Upper lobe of right lung (tissue), 1 donor: ENCODE data around the gene JUNB. TPM values are rescaled to one million over a fixed set of nuclear protein-coding genes. Genes with fewer than 3 reads are reported as not detected.

Experiments used
- ATAC-seq: fragments of 200-7000 bp; cut with Tn5 transposase; one replicate; pipeline ENCODE4 v1.9.1; 2020; ENCODE audit warnings: mild to moderate bottlenecking, moderate library complexity
- DNase-seq: peaks from one replicate; pipeline ENCODE4 v3.0.0-alpha.2; 2020
- H3K27ac ChIP-seq: fragments of 200-600 bp; one replicate; pipeline ENCODE4 v1.8.0; 2022
- H3K27me3 ChIP-seq: fragments of 200-600 bp; one replicate; pipeline ENCODE4 v1.8.0; 2022; ENCODE audit warnings: mild to moderate bottlenecking
- H3K36me3 ChIP-seq: fragments of 200-600 bp; one replicate; pipeline ENCODE4 v1.8.0; 2022
- H3K4me1 ChIP-seq: fragments of 200-600 bp; one replicate; pipeline ENCODE4 v1.8.0; 2022
- H3K4me3 ChIP-seq: fragments of 200-600 bp; one replicate; pipeline ENCODE4 v1.8.0; 2022; ENCODE audit warnings: mild to moderate bottlenecking
- H3K9me3 ChIP-seq: fragments of 200-600 bp; one replicate; pipeline ENCODE4 v1.8.0; 2022
- CTCF ChIP-seq: fragments of 200-600 bp; IDR thresholded peaks from one replicate; pipeline ENCODE4 v1.8.0; 2022; ENCODE audit warnings: antibody characterized with exemption
- intact Hi-C: fragments of 100-400 bp; cut with DNase I; formaldehyde crosslinking; loops from one replicate; pipeline ENCODE4 v1.11.0; 2022
- long read RNA-seq: library from polyadenylated mRNA; unstranded; transcript quantifications from one replicate; pipeline ENCODE4 v2.0.0, GENCODE V29; 2021
- total RNA-seq: library from RNA; stranded (reverse); fragmentation: NEBNext Ultra II Directional; extraction: Animal tissue kit (Norgen Biotek cat#: 25700); gene quantifications from one replicate; pipeline ENCODE4 v1.2.1, GENCODE V29; 2021
- donor health status: DM: no; HTN: yes; CAD: no; lungs with severe emphysema.

Gene JUNB
- total RNA-seq: 174 TPM
- long read RNA-seq, transcript JUNB-201 (1 exons, 1,820 nt): major isoform, 564 of 564 reads
- long read RNA-seq, partial matches to known transcripts: 0 of 564 reads
- long read RNA-seq, other reads (novel, unspliced or antisense): 0 of 564 reads

DNA sequence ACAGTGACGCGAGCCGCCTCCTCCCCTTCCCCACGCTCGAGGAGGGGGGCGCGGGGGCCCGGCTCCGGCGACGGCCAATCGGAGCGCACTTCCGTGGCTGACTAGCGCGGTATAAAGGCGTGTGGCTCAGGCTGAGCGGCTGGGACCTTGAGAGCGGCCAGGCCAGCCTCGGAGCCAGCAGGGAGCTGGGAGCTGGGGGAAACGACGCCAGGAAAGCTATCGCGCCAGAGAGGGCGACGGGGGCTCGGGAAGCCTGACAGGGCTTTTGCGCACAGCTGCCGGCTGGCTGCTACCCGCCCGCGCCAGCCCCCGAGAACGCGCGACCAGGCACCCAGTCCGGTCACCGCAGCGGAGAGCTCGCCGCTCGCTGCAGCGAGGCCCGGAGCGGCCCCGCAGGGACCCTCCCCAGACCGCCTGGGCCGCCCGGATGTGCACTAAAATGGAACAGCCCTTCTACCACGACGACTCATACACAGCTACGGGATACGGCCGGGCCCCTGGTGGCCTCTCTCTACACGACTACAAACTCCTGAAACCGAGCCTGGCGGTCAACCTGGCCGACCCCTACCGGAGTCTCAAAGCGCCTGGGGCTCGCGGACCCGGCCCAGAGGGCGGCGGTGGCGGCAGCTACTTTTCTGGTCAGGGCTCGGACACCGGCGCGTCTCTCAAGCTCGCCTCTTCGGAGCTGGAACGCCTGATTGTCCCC, at the start of gene JUNB:
JUNB (plus strand) TSS at position 142 of the 706 bp plus-strand sequence; CDS start at position 428, 286 bp downstream.
- peak; percentile 11 for TF ChIP-seq CTCF
- intact Hi-C loops: no loop called here
- H3K4me1 ChIP-seq: peaks cover 39% of the 10 kb centered on the region

GRCh38 chr19:12745166-12745897, 46.0 kb upstream of the JUNB start:
- H3K36me3 ChIP-seq: peaks cover 38% of the 10 kb centered on the region
- DNase-seq: no peak

More for the DNA sequence above, at the start of gene JUNB:
- peak; percentile 64 for ATAC-seq
- Histone ChIP-seq H3K27ac (peak within 1 kb of the TSS; percentile 100), H3K4me3 (peak within 1 kb of the TSS; percentile 88), H3K9me3 (no peaks in the 10 kb centered on the region), H3K36me3 (no peaks in the 10 kb centered on the region), H3K27me3 (no peaks in the 10 kb centered on the region)
- DNase-seq: peak; percentile 99

GRCh38 chr19:12748489-12748888, 42.8 kb upstream of the JUNB start:
- H3K36me3 ChIP-seq: peaks cover 38% of the 10 kb centered on the region
- DNase-seq (no peak), ATAC-seq (no peak)
- H3K4me3 ChIP-seq: no peak overlapping the region
- H3K4me1 ChIP-seq: peaks cover 8% of the 10 kb centered on the region
- intact Hi-C loops: no loop called here
- TF ChIP-seq CTCF: no peak
- H3K9me3 ChIP-seq: no peaks in the 10 kb centered on the region
- peaks cover 3% of the 10 kb centered on the region for H3K27me3 ChIP-seq
- no peak overlapping the region for H3K27ac ChIP-seq

More at GRCh38 chr19:12745166-12745897, 46.0 kb upstream of the JUNB start:
- ATAC-seq: no peak
- Histone ChIP-seq H3K4me1 (peaks cover 8% of the 10 kb centered on the region), H3K27ac (no peak overlapping the region), H3K9me3 (no peaks in the 10 kb centered on the region), H3K27me3 (no peaks in the 10 kb centered on the region), H3K4me3 (no peak overlapping the region)
- TF ChIP-seq CTCF: no peak
- intact Hi-C loops: no loop called here

DNA sequence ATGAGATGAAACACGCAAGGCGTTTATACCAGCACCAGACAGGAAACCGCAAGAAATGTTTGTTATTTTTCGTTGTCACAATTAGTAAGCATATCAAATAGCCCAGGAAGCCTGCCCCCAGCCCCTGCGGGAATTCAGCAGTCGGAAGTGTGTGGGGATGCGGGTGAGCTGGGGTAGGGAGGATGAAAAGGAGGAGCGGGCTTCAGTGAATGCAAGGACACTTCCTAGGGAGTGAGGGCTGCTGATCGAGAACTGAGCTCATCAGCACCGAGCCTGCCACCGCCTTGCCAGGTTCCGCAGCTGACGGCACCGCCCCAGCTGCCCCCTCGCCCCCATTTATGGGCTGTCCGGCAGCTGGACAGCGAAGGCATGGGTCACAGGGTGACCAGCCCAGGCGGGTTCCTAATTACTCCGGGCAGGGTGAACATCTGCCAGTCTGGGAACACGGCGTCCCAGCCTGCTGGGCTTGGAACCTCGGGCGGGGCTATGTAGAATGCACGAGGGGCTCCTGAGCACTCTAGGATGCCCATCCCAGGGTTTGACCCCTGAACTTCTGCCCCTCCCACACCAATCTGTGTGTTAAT, 41.3 kb upstream of the JUNB start:
- TF ChIP-seq CTCF: no peak
- DNase-seq (no peak), ATAC-seq (no peak)
- Histone ChIP-seq H3K27me3 (peaks cover 7% of the 10 kb centered on the region), H3K4me1 (peaks cover 8% of the 10 kb centered on the region), H3K36me3 (peaks cover 28% of the 10 kb centered on the region), H3K4me3 (no peak overlapping the region), H3K9me3 (no peaks in the 10 kb centered on the region), H3K27ac (no peak overlapping the region)
- intact Hi-C loops: no loop called here

DNA sequence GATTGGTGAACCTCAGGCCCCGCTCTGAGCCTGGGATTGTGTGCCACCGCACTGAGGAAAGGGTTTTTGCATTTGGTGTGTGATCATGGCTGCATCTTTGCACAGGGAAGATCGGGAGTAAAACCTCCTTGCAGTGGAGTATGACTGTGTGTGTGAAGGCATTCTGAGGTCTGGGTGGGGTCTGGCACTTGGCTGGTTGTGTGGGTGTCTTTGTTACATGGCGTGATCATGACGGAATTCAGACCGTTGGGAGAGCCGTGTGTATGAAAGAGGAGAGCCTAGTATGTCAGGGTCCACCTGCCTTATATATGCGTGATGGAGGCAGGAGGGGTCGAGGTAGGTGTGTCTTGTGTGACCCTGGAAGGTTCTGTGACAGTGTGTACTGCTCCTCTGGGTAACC, 40.4 kb upstream of the JUNB start:
- DNase-seq (no peak), ATAC-seq (no peak)
- Histone ChIP-seq H3K4me3 (no peak overlapping the region), H3K27ac (no peak overlapping the region), H3K4me1 (peaks cover 8% of the 10 kb centered on the region), H3K9me3 (no peaks in the 10 kb centered on the region), H3K36me3 (peaks cover 20% of the 10 kb centered on the region), H3K27me3 (peaks cover 7% of the 10 kb centered on the region)
- no peak for TF ChIP-seq CTCF
- intact Hi-C loops: no loop called here
